Vagina (tissue), 2 donors: ENCODE results near the gene FBXO10. TPM values are rescaled to one million over a fixed set of nuclear protein-coding genes. Genes with fewer than 3 reads are reported as not detected.

Experiments used
- DNase-seq, 2 donors: peaks; one replicate each; pipeline ENCODE4 v3.0.0-alpha.2; 2017; ENCODE audit errors: extremely low spot score in 2 of 2
- H3K27ac ChIP-seq: fragments of 200-600 bp; sonication (generic); one replicate; pipeline ENCODE4 v1.5.1; 2019
- H3K27me3 ChIP-seq: fragments of 200-600 bp; sonication (generic); one replicate; pipeline ENCODE4 v1.5.1; 2019
- H3K36me3 ChIP-seq, 2 donors: fragments of 200-600 bp; sonication (generic); one replicate each; pipeline ENCODE4 v1.5.1; 2017 to 2019
- H3K4me1 ChIP-seq: fragments of 200-600 bp; sonication (generic); one replicate; pipeline ENCODE4 v1.5.1; 2019
- H3K4me3 ChIP-seq, 2 donors: fragments of 200-600 bp; sonication (generic); 1 replicate in 1 of 2; 2 replicates in 1 of 2; pipeline ENCODE4 v1.5.1; 2016 to 2019
- H3K9me3 ChIP-seq: fragments of 200-600 bp; sonication (generic); one replicate; pipeline ENCODE4 v1.5.1; 2019
- POLR2A ChIP-seq, 2 donors: fragments of 450-650 bp; IDR thresholded peaks; one replicate each; pipeline ENCODE4 v1.6.1; 2017; ENCODE audit warnings: antibody characterized with exemption in 2 of 2, mild to moderate bottlenecking in 2 of 2, moderate library complexity in 2 of 2
- POLR2AphosphoS5 ChIP-seq, 2 donors: sonication (generic); formaldehyde crosslinking; IDR thresholded peaks; one replicate each; pipeline ENCODE4 v1.9.0; 2017; ENCODE audit warnings: antibody characterized with exemption in 2 of 2, mild to moderate bottlenecking in 2 of 2, low read depth in 1 of 2; ENCODE audit not compliant: insufficient read depth in 1 of 2
- intact Hi-C: fragments of 100-400 bp; cut with DNase I; formaldehyde crosslinking; loops from one replicate; pipeline ENCODE4 v1.15.1; 2023
- total RNA-seq: library from RNA; depleted of rRNA; stranded (reverse); fragments of >200 nt; gene quantifications from one replicate; pipeline ENCODE4 v1.2.3, GENCODE V29; 2016
- TF ChIP-seq, protein P1 (sequence below), 3 experiments: fragments of 450-650 bp in 2 of 3; fragments of 200-600 bp in 1 of 3; sonication (generic) in 1 of 3; IDR thresholded peaks; one replicate each; pipeline ENCODE4 v1.5.1; 2017 to 2019; ENCODE audit warnings: antibody characterized with exemption in 3 of 3, mild to moderate bottlenecking in 2 of 3, moderate library complexity in 2 of 3

FBXO10 gene
- total RNA-seq, 1 donor from 2014 or later = 14.0 TPM

GRCh38 chr9:37618817-37619216 lies 42.6 kb upstream of the FBXO10 start:
- no peak overlapping the region for H3K27ac ChIP-seq
- no peak overlapping the region for H3K4me3 ChIP-seq
- H3K27me3 ChIP-seq = no peaks in the 10 kb centered on the region
- no peaks in the 10 kb centered on the region for H3K36me3 ChIP-seq
- intact Hi-C loops = no loop called here
- no peaks in the 10 kb centered on the region for H3K4me1 ChIP-seq
- no peaks in the 10 kb centered on the region for H3K9me3 ChIP-seq
- no peak for DNase-seq
- TF ChIP-seq, protein P1, sequence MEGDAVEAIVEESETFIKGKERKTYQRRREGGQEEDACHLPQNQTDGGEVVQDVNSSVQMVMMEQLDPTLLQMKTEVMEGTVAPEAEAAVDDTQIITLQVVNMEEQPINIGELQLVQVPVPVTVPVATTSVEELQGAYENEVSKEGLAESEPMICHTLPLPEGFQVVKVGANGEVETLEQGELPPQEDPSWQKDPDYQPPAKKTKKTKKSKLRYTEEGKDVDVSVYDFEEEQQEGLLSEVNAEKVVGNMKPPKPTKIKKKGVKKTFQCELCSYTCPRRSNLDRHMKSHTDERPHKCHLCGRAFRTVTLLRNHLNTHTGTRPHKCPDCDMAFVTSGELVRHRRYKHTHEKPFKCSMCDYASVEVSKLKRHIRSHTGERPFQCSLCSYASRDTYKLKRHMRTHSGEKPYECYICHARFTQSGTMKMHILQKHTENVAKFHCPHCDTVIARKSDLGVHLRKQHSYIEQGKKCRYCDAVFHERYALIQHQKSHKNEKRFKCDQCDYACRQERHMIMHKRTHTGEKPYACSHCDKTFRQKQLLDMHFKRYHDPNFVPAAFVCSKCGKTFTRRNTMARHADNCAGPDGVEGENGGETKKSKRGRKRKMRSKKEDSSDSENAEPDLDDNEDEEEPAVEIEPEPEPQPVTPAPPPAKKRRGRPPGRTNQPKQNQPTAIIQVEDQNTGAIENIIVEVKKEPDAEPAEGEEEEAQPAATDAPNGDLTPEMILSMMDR (IDR thresholded peaks at IDR 0.05) = no peak
- TF ChIP-seq POLR2AphosphoS5 (IDR thresholded peaks at IDR 0.05; ENCODE audit: insufficient read depth in 1 of 2, low read depth in 1 of 2) (no peak), POLR2A (IDR thresholded peaks at IDR 0.05) (no peak)

- intact Hi-C loops = no loop called here
- Histone ChIP-seq H3K4me1 (no peaks in the 10 kb centered on the region), H3K27me3 (no peaks in the 10 kb centered on the region), H3K36me3 (no peaks in the 10 kb centered on the region), H3K9me3 (no peaks in the 10 kb centered on the region), H3K4me3 (no peak overlapping the region), H3K27ac (no peak overlapping the region)
- TF ChIP-seq POLR2AphosphoS5 (IDR thresholded peaks at IDR 0.05; ENCODE audit: insufficient read depth in 1 of 2, low read depth in 1 of 2) (no peak), POLR2A (IDR thresholded peaks at IDR 0.05) (no peak)
- TF ChIP-seq, protein P1 (IDR thresholded peaks at IDR 0.05) = no peak
- DNase-seq = no peak
Observed at GRCh38 chr9:37617832-37618231, 41.7 kb upstream of the FBXO10 start.

DNA sequence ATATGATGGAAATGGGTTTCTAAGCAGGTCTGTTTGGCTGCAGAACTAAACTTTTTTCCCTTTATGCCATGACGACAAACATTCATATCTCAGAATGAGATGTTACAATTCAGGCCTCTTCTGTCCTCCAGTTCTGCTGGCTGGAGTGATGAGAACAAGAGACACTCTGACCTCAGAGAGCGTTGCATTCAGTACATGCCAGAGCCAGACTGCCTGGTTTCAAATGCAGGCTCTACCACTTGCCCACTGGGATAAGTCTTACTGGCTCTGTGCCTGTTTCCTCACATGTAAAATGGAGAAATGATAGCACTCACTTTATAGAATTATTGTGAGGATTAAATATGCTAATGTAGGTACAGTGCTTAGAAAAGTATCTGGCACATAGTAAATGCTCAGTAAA lies 41.0 kb upstream of the FBXO10 start:
- Histone ChIP-seq H3K27me3 (no peaks in the 10 kb centered on the region), H3K9me3 (no peaks in the 10 kb centered on the region), H3K4me3 (no peak overlapping the region), H3K36me3 (no peaks in the 10 kb centered on the region), H3K4me1 (no peaks in the 10 kb centered on the region), H3K27ac (no peak overlapping the region)
- no peak for DNase-seq
- TF ChIP-seq POLR2A (IDR thresholded peaks at IDR 0.05) (no peak), POLR2AphosphoS5 (IDR thresholded peaks at IDR 0.05; ENCODE audit: insufficient read depth in 1 of 2, low read depth in 1 of 2) (no peak)
- TF ChIP-seq, protein P1 (IDR thresholded peaks at IDR 0.05) = no peak
- intact Hi-C loops = no loop called here

- TF ChIP-seq, protein P1 (IDR thresholded peaks at IDR 0.05) = no peak
- TF ChIP-seq POLR2AphosphoS5 (IDR thresholded peaks at IDR 0.05; ENCODE audit: insufficient read depth in 1 of 2, low read depth in 1 of 2) (no peak), POLR2A (IDR thresholded peaks at IDR 0.05) (no peak)
- Histone ChIP-seq H3K27me3 (no peaks in the 10 kb centered on the region), H3K9me3 (no peaks in the 10 kb centered on the region), H3K36me3 (no peaks in the 10 kb centered on the region), H3K27ac (no peak overlapping the region), H3K4me1 (no peaks in the 10 kb centered on the region), H3K4me3 (no peak overlapping the region)
- intact Hi-C loops = no loop called here
- DNase-seq = no peak
Observed at GRCh38 chr9:37611961-37612360, 35.8 kb upstream of the FBXO10 start.

- no peak for DNase-seq
- Histone ChIP-seq H3K27ac (no peak overlapping the region), H3K36me3 (no peaks in the 10 kb centered on the region), H3K9me3 (no peaks in the 10 kb centered on the region), H3K4me1 (no peaks in the 10 kb centered on the region), H3K27me3 (no peaks in the 10 kb centered on the region), H3K4me3 (no peak overlapping the region)
- TF ChIP-seq POLR2AphosphoS5 (IDR thresholded peaks at IDR 0.05; ENCODE audit: insufficient read depth in 1 of 2, low read depth in 1 of 2) (no peak), POLR2A (IDR thresholded peaks at IDR 0.05) (no peak)
- TF ChIP-seq, protein P1 (IDR thresholded peaks at IDR 0.05) = no peak
- intact Hi-C loops = no loop called here
Observed at GRCh38 chr9:37611014-37611413, 34.8 kb upstream of the FBXO10 start.
